B cell (primary cell): ENCODE data around the gene TUBA4A.

Source experiments
- CTCF ChIP-seq: fragments of 200-600 bp; IDR thresholded peaks from one replicate; pipeline ENCODE4 v1.8.0; 2022; ENCODE audit warnings: antibody characterized with exemption, mild to moderate bottlenecking
- EZH2 ChIP-seq: IDR thresholded peaks from 2 replicates; pipeline ENCODE4 v1.6.1; 2012; ENCODE audit warnings: borderline replicate concordance, low read depth, mild to moderate bottlenecking, moderate library complexity, low read length; ENCODE audit not compliant: insufficient read depth, poor library complexity, severe bottlenecking

- no peak for TF ChIP-seq CTCF
- no peak for TF ChIP-seq EZH2
Measured at GRCh38 chr2:219302412-219302968, 48.8 kb upstream of the TUBA4A start.
